Urothelium cell line (cell line): ENCODE results near the gene CELA1.
"Not testable (repeated sequence)": the region's sequence is repeated elsewhere in the genome, so short reads cannot be mapped to it uniquely, and the experiment has no call there.

ENCODE experiments used
- DNase-seq: peaks from one replicate; pipeline ENCODE4 v3.0.0; 2011; ENCODE audit warnings: low spot score, mixed read lengths
- FAIRE-seq: peaks from 2 replicates; lab custom pipeline; 2011; peaks lifted over from hg19 to GRCh38; lab: Jason Lieb, UNC

Gene CELA1

GRCh38 chr12:51349026-51349425 lies 2.5 kb upstream of the CELA1 start:
- no peak for DNase-seq
- no peak for FAIRE-seq

- FAIRE-seq (no peak), DNase-seq (no peak)
These were observed 1.6 kb upstream of the CELA1 start for GRCh38 chr12:51348116-51348515.

- FAIRE-seq (no peak), DNase-seq (peak; percentile 77)
These were observed 798 bp downstream of the CELA1 start for GRCh38 chr12:51345681-51346080.

- DNase-seq: no peak
- FAIRE-seq: no peak
These were observed 3.3 kb downstream of the CELA1 start for GRCh38 chr12:51343201-51343600.

- DNase-seq (no peak), FAIRE-seq (no peak)
These were observed 4.1 kb downstream of the CELA1 start for GRCh38 chr12:51342416-51342815.

- DNase-seq (peak; percentile 73), FAIRE-seq (no peak)
These were observed 5.0 kb downstream of the CELA1 start for GRCh38 chr12:51341251-51342007.

GRCh38 chr12:51339750-51340149 lies 6.7 kb downstream of the CELA1 start:
- DNase-seq (no peak), FAIRE-seq (no peak)

- FAIRE-seq, DNase-seq: not testable (repeated sequence)
These were observed 9.1 kb downstream of the CELA1 start for GRCh38 chr12:51337336-51337735.

- FAIRE-seq (no peak), DNase-seq (no peak)
These were observed 10.5 kb downstream of the CELA1 start for GRCh38 chr12:51335931-51336330.

GRCh38 chr12:51334764-51335163 lies 11.7 kb downstream of the CELA1 start:
- DNase-seq: no peak

GRCh38 chr12:51333536-51333935 lies 12.9 kb downstream of the CELA1 start:
- no peak for DNase-seq
- no peak for FAIRE-seq

More at GRCh38 chr12:51334764-51335163, 11.7 kb downstream of the CELA1 start:
- FAIRE-seq: no peak

GRCh38 chr12:51330186-51330585 lies 16.3 kb downstream of the CELA1 start:
- FAIRE-seq (no peak), DNase-seq (no peak)

- no peak for FAIRE-seq
- DNase-seq: no peak
These were observed 16.7 kb downstream of the CELA1 start for GRCh38 chr12:51329742-51330141.

- DNase-seq (no peak), FAIRE-seq (no peak)
These were observed 17.9 kb downstream of the CELA1 start for GRCh38 chr12:51328587-51328986.

- DNase-seq: peak; percentile 41
- FAIRE-seq: no peak
These were observed 19.6 kb downstream of the CELA1 start for GRCh38 chr12:51326698-51327439.

GRCh38 chr12:51324953-51325352 lies 21.5 kb downstream of the CELA1 start:
- DNase-seq (no peak), FAIRE-seq (no peak)

GRCh38 chr12:51323966-51324895 lies 22.2 kb downstream of the CELA1 start, which contains the start of gene BIN2:
TSS of gene BIN2 (minus strand) at chr12:51324174. CDS start at chr12:51324102, 72 bp downstream.
- FAIRE-seq: no peak

GRCh38 chr12:51323317-51323960 lies 23.0 kb downstream of the CELA1 start:
- DNase-seq (no peak), FAIRE-seq (no peak)

More at GRCh38 chr12:51323966-51324895, 22.2 kb downstream of the CELA1 start, which contains the start of gene BIN2:
- DNase-seq: no peak

GRCh38 chr12:51322452-51322851 lies 24.0 kb downstream of the CELA1 start:
- FAIRE-seq: no peak
- no peak for DNase-seq

- no peak for FAIRE-seq
- DNase-seq: no peak
These were observed 24.6 kb downstream of the CELA1 start for GRCh38 chr12:51321882-51322281.
